T1000 (cell line): ENCODE results near the gene APOA1.

ENCODE experiments used
- DNase-seq: peaks from one replicate; lab custom pipeline; 2025; ENCODE audit warnings: mixed read lengths; lab: John Stamatoyannopoulos, UW

APOA1 gene

DNA sequence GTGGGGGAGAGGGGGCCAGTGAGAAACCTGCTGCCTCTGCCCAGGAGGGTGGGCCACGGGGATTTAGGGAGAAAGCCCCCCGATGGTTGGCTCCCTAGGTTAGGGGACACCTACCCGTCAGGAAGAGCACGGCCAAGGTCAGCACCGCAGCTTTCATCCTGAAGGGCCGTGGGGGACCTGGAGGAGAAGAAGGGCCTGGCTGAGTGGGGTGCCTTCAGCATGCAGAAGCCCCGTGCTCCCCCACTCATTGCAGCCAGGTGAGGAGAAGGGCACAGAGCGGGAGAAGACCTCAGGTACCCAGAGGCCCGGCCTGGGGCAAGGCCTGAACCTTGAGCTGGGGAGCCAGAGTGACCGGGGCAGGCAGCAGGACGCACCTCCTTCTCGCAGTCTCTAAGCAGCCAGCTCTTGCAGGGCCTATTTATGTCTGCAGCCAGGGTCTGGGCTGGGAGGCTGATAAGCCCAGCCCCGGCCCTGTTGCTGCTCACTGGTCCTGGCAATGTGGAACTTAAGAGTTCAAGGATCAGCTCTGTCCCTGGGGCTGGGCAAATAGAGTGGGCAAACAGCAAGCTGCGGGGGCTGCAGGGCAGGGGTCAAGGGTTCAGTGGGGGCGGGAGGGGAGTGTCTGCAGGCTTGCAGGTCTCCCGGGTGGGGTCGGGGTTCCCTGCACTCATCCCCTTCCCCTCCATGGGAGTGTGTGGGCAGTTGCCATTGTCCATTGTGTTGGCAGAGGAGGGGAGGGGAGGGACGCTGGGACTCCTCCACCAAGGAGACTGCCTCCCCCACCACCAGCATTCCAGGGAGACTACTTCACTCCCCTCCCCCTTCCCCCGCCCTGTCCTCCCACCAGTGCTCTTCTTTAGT is at the start of gene APOA1:
Gene APOA1, minus strand, starts transcription at position 392 of the 861 bp plus-strand sequence. Its CDS starts 235 bp downstream, at position 157.
- DNase-seq: no peak

DNA sequence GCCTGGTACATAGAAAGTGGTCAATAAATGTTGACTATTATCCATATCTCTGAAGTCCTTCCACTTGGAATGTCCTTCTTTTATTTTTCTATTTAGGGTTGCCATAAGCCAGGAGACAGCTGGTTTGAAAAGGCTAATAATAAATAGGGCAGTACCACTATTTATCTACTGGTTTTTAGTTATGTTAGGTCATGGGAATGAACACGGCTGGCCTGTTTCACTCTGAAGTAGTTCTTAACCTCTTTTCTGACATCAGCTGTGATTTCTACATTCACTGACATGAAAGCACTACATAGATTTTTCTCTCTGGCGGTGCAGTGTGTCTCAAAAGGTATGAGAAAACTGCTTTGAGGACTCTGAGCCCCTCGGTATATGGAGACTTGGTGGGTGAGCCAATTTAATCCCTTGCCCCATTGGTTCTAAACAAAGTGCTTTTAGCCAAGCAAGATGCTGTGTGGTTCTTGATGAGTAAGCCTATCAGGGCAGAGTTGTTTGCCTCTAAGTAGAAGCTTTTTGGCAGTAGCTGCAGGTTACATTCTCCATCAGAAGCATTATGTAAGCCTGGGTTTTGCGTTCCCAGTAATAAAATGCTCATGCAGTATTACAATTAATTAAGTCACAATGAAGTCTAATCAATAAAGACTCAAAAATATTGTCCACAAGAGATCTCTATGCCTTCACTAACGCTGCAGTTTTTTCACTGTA is 48.7 kb upstream of the APOA1 start:
- DNase-seq: no peak

DNA sequence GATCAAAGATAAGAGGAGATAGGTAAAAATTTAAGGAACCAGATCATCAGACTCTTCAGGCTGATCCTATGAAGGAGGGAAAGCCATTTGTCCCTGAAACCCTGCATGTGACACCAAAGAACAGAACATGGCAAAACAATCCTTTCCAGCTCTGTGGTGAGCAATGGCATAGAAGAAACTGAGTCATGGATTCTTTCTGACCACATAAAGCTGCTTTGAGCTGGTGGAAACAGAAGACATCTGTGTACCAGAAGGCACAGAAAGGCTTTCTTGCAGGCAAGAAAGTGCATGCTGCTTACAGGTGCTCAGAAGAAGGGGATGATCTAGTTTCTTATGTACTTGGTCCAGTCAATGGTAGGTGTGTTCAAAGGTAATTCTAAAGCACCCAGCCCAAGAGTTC is 45.0 kb upstream of the APOA1 start:
- no peak for DNase-seq

DNA sequence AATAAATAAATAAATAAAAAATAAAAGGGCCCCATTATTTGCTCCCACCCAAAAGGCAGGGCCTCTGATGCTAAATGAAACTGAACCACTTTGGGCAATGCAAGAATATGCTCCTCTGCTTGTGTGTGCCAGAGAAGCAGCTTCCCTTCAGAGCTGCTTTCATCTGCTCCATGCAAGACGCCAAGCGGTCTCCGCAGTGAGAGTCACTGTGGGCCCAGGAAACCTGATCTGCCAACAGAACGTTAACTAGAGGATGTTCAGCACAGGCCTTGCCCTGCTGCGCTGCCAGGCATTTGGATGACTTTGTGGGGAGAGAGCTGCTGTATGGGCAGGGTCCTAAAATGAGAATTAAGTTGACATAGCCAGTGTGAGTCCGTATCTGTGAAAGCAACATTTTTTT is 43.7 kb upstream of the APOA1 start:
- DNase-seq: no peak

DNA sequence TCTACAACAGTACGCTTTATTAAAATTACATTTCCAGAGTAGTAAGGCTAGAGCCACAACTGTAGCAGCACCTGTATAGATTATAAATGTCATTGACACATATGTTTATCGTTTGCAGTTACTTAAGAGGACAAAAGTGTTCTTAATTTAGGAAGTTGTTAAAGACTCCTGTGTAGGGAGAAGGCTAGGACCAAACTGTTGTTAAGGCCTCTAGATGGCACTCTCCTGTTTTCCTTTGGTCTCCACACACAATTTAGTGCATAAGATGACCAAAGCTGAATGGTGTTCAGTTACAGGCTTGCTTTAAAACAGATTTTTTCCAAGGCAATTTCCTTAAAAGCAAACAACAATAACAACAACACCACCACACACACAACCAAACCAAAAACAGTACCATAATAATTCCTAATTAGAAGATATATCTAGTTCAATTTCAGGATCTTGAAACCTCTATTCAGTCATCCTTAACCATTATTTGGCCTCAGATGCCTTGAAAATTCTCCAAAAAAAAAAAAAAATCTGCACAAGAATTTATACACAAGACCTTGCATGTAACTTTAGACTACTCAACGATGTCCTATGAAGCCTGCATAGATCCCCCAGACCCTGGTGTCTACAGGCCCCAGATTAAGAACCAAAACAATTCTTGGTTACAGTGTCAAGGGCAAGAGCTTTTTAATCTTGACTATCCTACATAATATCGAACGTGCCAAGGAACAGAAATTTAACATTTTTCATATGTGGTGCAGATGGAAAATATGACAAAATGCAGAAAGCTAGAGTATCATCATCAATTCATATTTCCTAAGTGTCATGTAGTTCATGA is 42.6 kb upstream of the APOA1 start:
- no peak for DNase-seq

DNA sequence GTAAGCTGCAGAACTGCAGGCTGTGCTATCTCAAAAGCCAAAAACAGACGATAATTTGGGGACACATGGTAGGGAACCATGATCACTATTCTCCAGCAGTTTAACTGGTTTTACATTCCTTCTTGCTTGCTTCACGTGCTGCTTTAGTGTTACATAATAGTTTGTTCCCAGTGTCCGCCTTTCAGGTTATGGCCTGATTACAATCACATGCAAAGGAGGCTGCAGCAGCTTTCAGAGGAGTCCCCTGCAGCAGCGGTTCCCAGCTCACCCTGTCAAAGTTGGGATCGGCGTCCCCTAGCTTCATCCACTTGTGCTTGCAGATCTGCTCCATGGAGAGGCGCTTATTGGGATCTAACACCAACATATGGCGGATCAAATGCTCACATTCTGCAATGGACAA is 39.2 kb upstream of the APOA1 start:
- DNase-seq: no peak

GRCh38 chr11:116875194-116875593 is 37.8 kb upstream of the APOA1 start:
- no peak for DNase-seq

DNA sequence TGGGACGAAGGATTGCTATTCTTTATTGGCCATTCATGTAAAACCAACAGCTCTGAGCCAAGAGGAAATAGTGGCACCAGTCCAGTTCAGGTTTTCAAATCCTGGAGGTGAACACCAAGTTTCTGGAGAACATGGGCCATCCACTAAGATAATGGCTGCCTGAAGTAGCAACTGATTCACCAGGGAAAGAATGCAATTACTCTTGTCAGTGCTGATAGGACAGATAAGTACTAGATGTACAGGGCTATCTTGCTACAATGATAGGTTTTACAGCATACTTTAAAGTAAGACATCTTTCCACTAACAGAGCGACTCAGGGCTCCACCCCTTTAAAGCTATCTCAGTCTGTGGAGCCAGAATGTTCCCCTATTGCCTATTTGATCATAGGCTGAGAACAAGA is 36.8 kb upstream of the APOA1 start:
- DNase-seq: no peak

GRCh38 chr11:116873381-116873780 is 36.0 kb upstream of the APOA1 start:
- no peak for DNase-seq

DNA sequence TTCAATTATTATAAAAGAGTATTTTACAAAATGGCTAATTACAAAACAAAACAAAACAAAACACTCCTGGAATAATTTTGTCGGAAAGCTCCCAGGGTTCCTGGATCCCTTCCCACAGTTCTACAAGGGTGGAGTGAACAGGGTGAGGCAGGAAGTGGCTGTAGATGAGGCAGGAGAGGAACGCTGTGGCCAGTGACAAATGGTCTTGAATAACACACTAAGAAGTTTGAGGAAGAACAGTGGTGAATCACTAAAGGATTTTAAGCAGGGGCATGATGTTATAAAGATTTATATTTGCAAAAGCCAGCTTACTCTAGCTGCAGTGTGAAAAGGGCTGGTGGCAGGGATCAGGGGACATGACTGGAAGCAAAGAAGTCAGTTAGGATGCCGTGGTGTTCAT is 33.8 kb upstream of the APOA1 start:
- DNase-seq: no peak

- DNase-seq: no peak
Measured at GRCh38 chr11:116870054-116870453, 32.6 kb upstream of the APOA1 start.

- DNase-seq: no peak
Measured at GRCh38 chr11:116869610-116870009, 32.2 kb upstream of the APOA1 start.

- DNase-seq: no peak
Measured at GRCh38 chr11:116868066-116868465, 30.6 kb upstream of the APOA1 start.

GRCh38 chr11:116867619-116868018 is 30.2 kb upstream of the APOA1 start:
- DNase-seq: no peak

- no peak for DNase-seq
Measured at GRCh38 chr11:116866804-116867455, 29.5 kb upstream of the APOA1 start.

DNA sequence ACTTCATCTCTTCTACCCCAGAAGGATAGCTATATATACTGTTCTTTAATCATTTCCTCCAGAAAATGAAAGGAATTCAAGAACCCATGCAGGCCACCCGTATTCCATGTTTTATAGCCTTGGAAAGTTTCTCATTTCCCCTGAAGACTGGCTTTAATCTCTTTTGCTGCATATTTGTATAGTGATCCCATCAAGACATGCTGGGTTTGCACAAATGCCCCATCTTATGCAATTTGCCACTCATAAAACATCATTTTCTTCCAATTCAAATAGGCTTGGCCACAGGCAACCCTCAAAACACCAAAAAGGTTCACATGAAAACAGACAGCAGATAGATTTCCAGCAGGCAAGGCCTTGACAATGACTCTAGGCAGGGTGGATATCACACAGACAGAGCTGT is 28.3 kb upstream of the APOA1 start:
- DNase-seq: no peak

GRCh38 chr11:116864531-116864930 is 27.1 kb upstream of the APOA1 start:
- DNase-seq: no peak

- no peak for DNase-seq
Measured at GRCh38 chr11:116862951-116863350, 25.5 kb upstream of the APOA1 start.

DNA sequence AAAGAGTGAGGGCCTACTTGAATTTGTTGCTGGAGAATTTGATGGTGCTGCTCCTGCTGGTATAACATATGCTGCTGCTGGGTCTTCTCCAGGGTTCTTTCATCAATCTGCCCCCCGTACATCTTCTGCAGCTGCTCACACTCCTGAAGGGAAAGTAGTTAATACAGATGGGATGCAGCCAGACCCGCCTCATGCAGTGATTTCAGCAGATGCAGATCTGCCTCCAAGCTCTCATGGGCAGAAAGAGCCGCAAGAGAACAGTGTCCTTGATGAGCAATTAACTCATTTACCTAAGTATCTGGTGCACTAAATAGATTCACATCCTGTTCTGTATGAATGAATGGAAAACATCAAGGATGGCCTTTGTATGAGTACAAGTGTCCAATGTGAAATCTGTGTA is 24.8 kb upstream of the APOA1 start:
- no peak for DNase-seq

- no peak for DNase-seq
Measured at GRCh38 chr11:116861539-116861938, 24.1 kb upstream of the APOA1 start.

GRCh38 chr11:116860303-116860702 is 22.9 kb upstream of the APOA1 start:
- no peak for DNase-seq

DNA sequence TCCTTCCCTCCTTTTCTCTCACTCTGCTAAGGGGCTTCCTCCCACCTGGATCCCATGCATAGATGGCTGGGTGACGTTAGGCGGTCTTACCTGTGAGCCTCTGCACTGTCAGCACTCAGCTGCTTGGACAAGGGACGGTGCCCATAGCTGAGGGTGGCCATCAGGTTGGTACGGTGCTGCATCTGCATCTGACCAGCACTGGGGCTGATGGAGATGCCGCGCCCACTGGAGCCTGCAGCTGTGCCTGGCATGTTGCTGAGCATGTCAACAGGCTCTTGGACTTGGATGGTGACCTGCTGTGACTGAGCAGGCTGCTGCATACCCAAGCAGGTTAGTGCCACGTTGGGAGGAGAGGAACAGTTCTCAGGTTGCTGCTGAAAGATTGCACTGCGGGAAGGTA is 21.8 kb upstream of the APOA1 start:
- DNase-seq: no peak
